HepG2 (cell line): ENCODE measurements around the gene CNNM4. TPM values are rescaled to one million over a fixed set of nuclear protein-coding genes. Genes with fewer than 3 reads are reported as not detected.

Experiments
- AHR ChIP-seq: IDR thresholded peaks from 2 replicates; pipeline ENCODE4 v1.6.1; 2018; ENCODE audit warnings: missing genetic modification reagents, missing compliant biosample characterization
- ATF1 ChIP-seq: IDR thresholded peaks from 2 replicates; pipeline ENCODE4 v1.6.1; 2016; ENCODE audit warnings: mild to moderate bottlenecking, control low read depth
- ATF2 ChIP-seq: sonication (generic); formaldehyde crosslinking; IDR thresholded peaks from 2 replicates; pipeline ENCODE4 v1.4.0; 2020; ENCODE audit warnings: missing genetic modification reagents
- EP300 ChIP-seq, 3 experiments: sonication (generic) in 1 of 3; formaldehyde crosslinking in 1 of 3; IDR thresholded peaks; 2 replicates each; pipeline versions ENCODE4 v1.5.1 to v1.6.1; 2011 to 2020; ENCODE audit warnings: low read depth in 2 of 3, low read length in 2 of 3, borderline replicate concordance in 1 of 3, improper control_type of control experiment in 1 of 3, mild to moderate bottlenecking in 1 of 3, missing genetic modification reagents in 1 of 3, moderate library complexity in 1 of 3
- FOXP1 ChIP-seq, 2 experiments: fragments of 450-650 bp in 1 of 2; IDR thresholded peaks; 2 replicates each; pipeline ENCODE4 v1.6.1; 2017 to 2018; ENCODE audit warnings: antibody characterized with exemption in 1 of 2
- NFE2L2 ChIP-seq: fragments of 150-350 bp; IDR thresholded peaks from 2 replicates; pipeline ENCODE4 v1.6.1; 2014; ENCODE audit warnings: low read length
- PHF21A ChIP-seq: sonication (generic); formaldehyde crosslinking; IDR thresholded peaks from 2 replicates; pipeline ENCODE4 v1.5.0; 2020; ENCODE audit warnings: mild to moderate bottlenecking, missing genetic modification reagents
- POLR2AphosphoS5 ChIP-seq: IDR thresholded peaks from 2 replicates; pipeline ENCODE4 v1.6.1; 2012; ENCODE audit warnings: low read depth, low read length
- SP140L ChIP-seq: sonication (generic); formaldehyde crosslinking; IDR thresholded peaks from 2 replicates; pipeline ENCODE4 v1.4.0; 2020; ENCODE audit warnings: missing genetic modification reagents, borderline replicate concordance
- ZNF17 ChIP-seq: sonication (generic); formaldehyde crosslinking; IDR thresholded peaks from 2 replicates; pipeline ENCODE4 v1.5.0; 2020; ENCODE audit warnings: mild to moderate bottlenecking, missing genetic modification reagents
- ZNF383 ChIP-seq: sonication (generic); formaldehyde crosslinking; IDR thresholded peaks from 2 replicates; pipeline ENCODE4 v1.4.0; 2020; ENCODE audit warnings: missing genetic modification reagents, mild to moderate bottlenecking, borderline replicate concordance
- ZNF572 ChIP-seq: sonication (generic); formaldehyde crosslinking; IDR thresholded peaks from 2 replicates; pipeline ENCODE4 v1.5.1; 2020; ENCODE audit warnings: mild to moderate bottlenecking, missing genetic modification reagents
- polyA plus RNA-seq, 8 experiments: library from polyadenylated mRNA; depleted of rRNA in 3 of 8; stranded (reverse) in 7 of 8; unstranded in 1 of 8; fragments of >200 nt; fragmentation: Illumina TruSeq in 4 of 8; extraction: Trizol in 4 of 8; gene quantifications; 2 replicates each; pipeline versions ENCODE4 v1.2.1 to v1.2.3, GENCODE V29; 2011 to 2016; ENCODE audit warnings: low read depth in 4 of 8, missing spikeins in 1 of 8, mixed read lengths in 1 of 8; ENCODE audit not compliant: insufficient read depth in 1 of 8
- total RNA-seq, 5 experiments: library from RNA; depleted of rRNA; stranded (reverse); fragments of >200 nt; fragmentation: Illumina TruSeq; extraction: Trizol; gene quantifications; 2 replicates each; pipeline ENCODE4 v1.2.3, GENCODE V29; 2016; ENCODE audit warnings: low read depth in 1 of 5
- TF ChIP-seq, protein P1 (sequence below): sonication (generic); formaldehyde crosslinking; IDR thresholded peaks from 2 replicates; pipeline ENCODE4 v1.5.0; 2020; ENCODE audit warnings: mild to moderate bottlenecking, missing genetic modification reagents
- TF ChIP-seq, protein P2 (sequence below): sonication (generic); formaldehyde crosslinking; IDR thresholded peaks from 2 replicates; pipeline ENCODE4 v1.5.1; 2020; ENCODE audit warnings: mild to moderate bottlenecking, missing genetic modification reagents, borderline replicate concordance
- TF ChIP-seq, protein P3 (sequence below): IDR thresholded peaks from 2 replicates; pipeline ENCODE4 v1.4.0; 2020; ENCODE audit warnings: mild to moderate bottlenecking, missing genetic modification reagents

Gene CNNM4
- total and polyA plus RNA-seq, 2 of the 13 experiments (the other 11 are each of a cell fraction or from before 2014, with no cell fraction given) = 5.9 to 8.4 TPM

- TF ChIP-seq, protein P1, sequence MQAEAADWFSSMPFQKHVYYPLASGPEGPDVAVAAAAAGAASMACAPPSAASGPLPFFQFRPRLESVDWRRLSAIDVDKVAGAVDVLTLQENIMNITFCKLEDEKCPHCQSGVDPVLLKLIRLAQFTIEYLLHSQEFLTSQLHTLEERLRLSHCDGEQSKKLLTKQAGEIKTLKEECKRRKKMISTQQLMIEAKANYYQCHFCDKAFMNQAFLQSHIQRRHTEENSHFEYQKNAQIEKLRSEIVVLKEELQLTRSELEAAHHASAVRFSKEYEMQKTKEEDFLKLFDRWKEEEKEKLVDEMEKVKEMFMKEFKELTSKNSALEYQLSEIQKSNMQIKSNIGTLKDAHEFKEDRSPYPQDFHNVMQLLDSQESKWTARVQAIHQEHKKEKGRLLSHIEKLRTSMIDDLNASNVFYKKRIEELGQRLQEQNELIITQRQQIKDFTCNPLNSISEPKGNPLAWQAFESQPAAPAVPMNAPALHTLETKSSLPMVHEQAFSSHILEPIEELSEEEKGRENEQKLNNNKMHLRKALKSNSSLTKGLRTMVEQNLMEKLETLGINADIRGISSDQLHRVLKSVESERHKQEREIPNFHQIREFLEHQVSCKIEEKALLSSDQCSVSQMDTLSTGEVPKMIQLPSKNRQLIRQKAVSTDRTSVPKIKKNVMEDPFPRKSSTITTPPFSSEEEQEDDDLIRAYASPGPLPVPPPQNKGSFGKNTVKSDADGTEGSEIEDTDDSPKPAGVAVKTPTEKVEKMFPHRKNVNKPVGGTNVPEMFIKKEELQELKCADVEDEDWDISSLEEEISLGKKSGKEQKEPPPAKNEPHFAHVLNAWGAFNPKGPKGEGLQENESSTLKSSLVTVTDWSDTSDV (CRISPR knock-in tag) = no peak
- no peak for TF ChIP-seq ZNF17 (CRISPR knock-in tag)
- TF ChIP-seq ZNF572 = no peak
- no peak for TF ChIP-seq ZNF383 (CRISPR knock-in tag)
- TF ChIP-seq SP140L (CRISPR knock-in tag) = no peak
- TF ChIP-seq PHF21A (CRISPR knock-in tag) = no peak
- no peak for TF ChIP-seq EP300 (IDR thresholded peaks at IDR 0.05; ENCODE audit: low read depth in 2 of 2, low read length in 2 of 2)
- no peak for TF ChIP-seq EP300 (CRISPR knock-in tag; IDR thresholded peaks at IDR 0.05; ENCODE audit: borderline replicate concordance)
- no peak for TF ChIP-seq AHR (CRISPR knock-in tag)
- peak; percentile 55; the same call in 1 of the 2 replicates for TF ChIP-seq ATF2 (CRISPR knock-in tag)
- TF ChIP-seq, protein P2, sequence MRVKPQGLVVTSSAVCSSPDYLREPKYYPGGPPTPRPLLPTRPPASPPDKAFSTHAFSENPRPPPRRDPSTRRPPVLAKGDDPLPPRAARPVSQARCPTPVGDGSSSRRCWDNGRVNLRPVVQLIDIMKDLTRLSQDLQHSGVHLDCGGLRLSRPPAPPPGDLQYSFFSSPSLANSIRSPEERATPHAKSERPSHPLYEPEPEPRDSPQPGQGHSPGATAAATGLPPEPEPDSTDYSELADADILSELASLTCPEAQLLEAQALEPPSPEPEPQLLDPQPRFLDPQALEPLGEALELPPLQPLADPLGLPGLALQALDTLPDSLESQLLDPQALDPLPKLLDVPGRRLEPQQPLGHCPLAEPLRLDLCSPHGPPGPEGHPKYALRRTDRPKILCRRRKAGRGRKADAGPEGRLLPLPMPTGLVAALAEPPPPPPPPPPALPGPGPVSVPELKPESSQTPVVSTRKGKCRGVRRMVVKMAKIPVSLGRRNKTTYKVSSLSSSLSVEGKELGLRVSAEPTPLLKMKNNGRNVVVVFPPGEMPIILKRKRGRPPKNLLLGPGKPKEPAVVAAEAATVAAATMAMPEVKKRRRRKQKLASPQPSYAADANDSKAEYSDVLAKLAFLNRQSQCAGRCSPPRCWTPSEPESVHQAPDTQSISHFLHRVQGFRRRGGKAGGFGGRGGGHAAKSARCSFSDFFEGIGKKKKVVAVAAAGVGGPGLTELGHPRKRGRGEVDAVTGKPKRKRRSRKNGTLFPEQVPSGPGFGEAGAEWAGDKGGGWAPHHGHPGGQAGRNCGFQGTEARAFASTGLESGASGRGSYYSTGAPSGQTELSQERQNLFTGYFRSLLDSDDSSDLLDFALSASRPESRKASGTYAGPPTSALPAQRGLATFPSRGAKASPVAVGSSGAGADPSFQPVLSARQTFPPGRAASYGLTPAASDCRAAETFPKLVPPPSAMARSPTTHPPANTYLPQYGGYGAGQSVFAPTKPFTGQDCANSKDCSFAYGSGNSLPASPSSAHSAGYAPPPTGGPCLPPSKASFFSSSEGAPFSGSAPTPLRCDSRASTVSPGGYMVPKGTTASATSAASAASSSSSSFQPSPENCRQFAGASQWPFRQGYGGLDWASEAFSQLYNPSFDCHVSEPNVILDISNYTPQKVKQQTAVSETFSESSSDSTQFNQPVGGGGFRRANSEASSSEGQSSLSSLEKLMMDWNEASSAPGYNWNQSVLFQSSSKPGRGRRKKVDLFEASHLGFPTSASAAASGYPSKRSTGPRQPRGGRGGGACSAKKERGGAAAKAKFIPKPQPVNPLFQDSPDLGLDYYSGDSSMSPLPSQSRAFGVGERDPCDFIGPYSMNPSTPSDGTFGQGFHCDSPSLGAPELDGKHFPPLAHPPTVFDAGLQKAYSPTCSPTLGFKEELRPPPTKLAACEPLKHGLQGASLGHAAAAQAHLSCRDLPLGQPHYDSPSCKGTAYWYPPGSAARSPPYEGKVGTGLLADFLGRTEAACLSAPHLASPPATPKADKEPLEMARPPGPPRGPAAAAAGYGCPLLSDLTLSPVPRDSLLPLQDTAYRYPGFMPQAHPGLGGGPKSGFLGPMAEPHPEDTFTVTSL (CRISPR knock-in tag) = no peak
- TF ChIP-seq ATF1 = no peak
- no peak for TF ChIP-seq NFE2L2
- TF ChIP-seq, protein P3, sequence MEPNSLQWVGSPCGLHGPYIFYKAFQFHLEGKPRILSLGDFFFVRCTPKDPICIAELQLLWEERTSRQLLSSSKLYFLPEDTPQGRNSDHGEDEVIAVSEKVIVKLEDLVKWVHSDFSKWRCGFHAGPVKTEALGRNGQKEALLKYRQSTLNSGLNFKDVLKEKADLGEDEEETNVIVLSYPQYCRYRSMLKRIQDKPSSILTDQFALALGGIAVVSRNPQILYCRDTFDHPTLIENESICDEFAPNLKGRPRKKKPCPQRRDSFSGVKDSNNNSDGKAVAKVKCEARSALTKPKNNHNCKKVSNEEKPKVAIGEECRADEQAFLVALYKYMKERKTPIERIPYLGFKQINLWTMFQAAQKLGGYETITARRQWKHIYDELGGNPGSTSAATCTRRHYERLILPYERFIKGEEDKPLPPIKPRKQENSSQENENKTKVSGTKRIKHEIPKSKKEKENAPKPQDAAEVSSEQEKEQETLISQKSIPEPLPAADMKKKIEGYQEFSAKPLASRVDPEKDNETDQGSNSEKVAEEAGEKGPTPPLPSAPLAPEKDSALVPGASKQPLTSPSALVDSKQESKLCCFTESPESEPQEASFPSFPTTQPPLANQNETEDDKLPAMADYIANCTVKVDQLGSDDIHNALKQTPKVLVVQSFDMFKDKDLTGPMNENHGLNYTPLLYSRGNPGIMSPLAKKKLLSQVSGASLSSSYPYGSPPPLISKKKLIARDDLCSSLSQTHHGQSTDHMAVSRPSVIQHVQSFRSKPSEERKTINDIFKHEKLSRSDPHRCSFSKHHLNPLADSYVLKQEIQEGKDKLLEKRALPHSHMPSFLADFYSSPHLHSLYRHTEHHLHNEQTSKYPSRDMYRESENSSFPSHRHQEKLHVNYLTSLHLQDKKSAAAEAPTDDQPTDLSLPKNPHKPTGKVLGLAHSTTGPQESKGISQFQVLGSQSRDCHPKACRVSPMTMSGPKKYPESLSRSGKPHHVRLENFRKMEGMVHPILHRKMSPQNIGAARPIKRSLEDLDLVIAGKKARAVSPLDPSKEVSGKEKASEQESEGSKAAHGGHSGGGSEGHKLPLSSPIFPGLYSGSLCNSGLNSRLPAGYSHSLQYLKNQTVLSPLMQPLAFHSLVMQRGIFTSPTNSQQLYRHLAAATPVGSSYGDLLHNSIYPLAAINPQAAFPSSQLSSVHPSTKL (CRISPR knock-in tag) = peak; percentile 31; the same call in 1 of the 2 replicates
- no peak for TF ChIP-seq POLR2AphosphoS5
- no peak for TF ChIP-seq FOXP1 (IDR thresholded peaks at IDR 0.05)
- TF ChIP-seq FOXP1 (CRISPR knock-in tag; IDR thresholded peaks at IDR 0.05) = no peak
Observed at GRCh38 chr2:96801005-96801785, 40.5 kb downstream of the CNNM4 start (continued).
